ENCODE measurements around the gene STAG1.

Gene STAG1

DNA sequence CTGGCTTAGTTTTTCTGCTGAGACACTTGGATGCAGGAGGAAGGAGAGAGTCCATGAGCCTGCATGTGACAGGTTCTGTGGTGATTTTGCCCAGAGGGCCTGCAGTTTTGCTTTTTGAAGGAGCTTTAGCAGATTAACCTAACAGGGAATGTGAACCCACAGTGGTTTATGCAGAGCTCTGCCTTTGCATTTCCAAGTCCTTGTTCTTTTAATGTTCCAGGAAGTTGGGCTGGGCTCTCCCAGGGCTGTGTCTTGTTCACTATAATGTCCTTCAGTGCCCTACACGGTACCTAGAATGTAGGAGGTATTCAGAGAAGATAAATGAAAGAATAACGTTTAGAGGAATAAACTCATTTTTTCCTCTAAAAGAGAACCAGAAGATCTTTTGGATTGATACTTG lies 451.7 kb downstream of the STAG1 start:
- no peak for DNase-seq

DNA sequence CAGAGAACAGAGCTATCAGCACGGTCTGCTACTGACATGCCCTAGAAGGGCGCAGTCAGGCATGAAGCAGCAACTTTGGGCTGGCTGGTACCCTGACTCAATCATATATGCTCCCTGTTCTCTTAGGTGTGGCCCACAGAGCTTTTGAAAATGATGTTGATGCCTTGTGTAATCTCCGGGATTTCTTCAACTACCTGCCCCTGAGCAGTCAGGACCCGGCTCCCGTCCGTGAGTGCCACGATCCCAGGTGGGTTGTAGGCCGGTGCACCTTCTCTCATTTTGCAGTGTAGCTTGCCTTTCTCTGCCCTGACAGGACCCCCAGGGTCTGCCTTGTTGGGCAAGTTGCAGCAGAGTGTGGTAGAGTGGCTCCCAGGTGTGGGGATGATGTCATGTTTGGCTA lies 454.4 kb downstream of the STAG1 start:
- no peak for DNase-seq

DNA sequence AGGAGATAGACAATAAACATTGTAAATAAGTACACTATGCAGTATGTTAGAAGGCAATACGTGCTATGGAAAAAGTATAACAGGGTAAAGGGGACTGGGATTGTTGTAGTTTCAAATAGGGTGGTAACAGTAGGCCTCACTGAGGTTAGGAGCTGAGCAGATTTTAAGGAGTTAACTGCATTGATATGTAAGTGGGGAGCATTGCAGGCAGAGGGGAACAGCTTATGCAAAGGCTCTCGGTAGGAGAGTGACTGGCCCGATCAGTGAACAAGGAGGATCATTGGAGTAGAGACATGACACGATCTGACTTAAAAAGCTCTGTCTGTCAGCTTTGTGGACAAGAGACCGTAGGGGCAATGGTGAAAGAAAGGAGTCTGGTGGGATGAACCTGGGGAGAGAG lies 455.2 kb downstream of the STAG1 start:
- no peak for DNase-seq

DNA sequence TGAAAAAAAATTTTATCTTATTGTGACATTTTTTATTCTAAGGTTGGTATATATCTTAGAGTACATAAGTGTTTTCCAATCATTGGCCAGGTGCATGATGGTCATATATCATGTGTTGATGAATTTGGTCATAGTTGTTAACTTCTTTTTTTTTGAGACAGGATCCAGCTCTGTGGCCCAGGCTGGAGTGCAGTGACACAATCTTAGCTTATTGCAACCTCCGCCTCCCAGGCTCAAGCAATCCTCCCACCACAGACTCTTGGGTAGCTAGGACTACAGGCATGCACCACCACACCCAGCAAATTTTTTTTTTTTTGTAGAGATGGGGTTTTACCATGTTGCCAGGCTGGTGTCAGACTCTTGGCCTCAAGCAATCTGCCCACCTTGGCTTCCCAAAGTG lies 458.0 kb downstream of the STAG1 start:
- DNase-seq: no peak

DNA sequence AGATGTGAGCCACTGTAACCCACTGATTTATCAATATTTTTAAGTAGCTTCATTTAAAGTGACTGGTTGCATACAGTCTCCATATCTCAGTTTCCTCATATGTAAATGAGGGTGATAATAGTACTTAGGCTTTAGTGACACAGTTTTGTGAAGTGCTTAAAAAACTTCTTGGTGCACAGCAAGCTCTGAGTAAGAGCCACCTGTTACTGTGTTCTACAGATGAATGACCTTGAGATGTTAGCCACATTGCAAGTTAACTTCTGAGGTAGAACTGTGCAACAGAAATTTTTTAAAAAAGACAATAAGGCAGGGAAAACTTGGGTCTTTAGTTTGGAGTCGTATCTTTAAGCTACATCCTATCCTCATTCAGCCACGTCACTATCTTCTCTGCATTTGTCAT lies 458.9 kb downstream of the STAG1 start:
- no peak for DNase-seq

DNA sequence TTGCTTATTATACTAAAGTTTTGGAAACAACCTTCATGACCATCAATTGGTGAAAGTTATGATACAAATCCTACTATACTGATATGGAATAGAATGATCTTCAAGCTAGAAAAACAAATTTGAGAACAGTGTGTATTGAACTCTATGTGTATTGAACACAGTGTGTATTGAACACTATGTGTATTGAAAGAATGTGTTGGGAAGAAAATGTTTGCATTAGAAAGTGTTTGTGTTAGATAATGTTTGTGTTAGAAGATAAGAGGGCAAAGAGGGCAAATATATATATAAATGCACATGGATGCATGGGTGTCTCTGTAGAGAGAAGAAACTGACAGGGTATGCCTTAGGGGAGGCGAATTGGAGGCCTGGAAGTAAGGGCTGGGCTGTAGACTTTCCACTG lies 459.7 kb downstream of the STAG1 start:
- no peak for DNase-seq

DNA sequence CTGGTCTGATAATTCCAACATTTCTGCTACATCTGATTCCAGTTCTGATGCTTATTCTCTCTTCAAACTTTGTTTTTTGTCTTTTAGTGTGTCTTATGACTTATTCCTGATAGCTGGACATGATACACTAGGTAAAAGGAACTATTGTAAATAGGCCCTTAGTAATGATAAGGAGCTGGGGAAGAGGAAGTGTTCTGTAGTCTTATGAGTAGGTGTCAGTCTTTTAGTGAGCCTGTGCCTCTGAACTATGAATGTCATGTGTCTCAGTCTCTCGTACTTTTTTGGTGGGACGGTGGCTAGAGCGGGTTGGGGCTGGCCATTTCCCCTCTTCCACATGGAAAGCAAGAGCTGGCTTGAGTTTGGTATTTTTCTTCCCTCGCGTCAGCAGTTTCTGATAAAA lies 460.9 kb downstream of the STAG1 start:
- DNase-seq: no peak

Measured in NCI-H1417 treated with DMSO at 0.1 percent for 48 hours (cell line).